H1 (cell line): ENCODE measurements around the gene DNMT1. TPM values are rescaled to one million over a fixed set of nuclear protein-coding genes. Genes with fewer than 3 reads are reported as not detected.

Experiments used
- CTCF ChIA-PET: fragments of 300-600 bp; sonication (Branson Sonifier 250); formaldehyde crosslinking; loops from one replicate; lab custom pipeline; 2021; ENCODE audit not compliant: partially characterized antibody; lab: Charles Lee
- POLR2A ChIA-PET: fragments of 300-600 bp; sonication (Branson Sonifier 250); formaldehyde crosslinking; loops from one replicate; lab custom pipeline; 2021; ENCODE audit warnings: inconsistent platforms; ENCODE audit not compliant: partially characterized antibody; lab: Charles Lee
- DNase-seq, 2 experiments: peaks; one replicate each; pipeline versions ENCODE4 v3.0.0 to v3.0.0-alpha.2; 2010 to 2022; ENCODE audit warnings: low spot score in 2 of 2, low read depth in 1 of 2, mixed read lengths in 1 of 2
- FAIRE-seq: peaks from 2 replicates; lab custom pipeline; 2011; peaks lifted over from hg19 to GRCh38; lab: Jason Lieb, UNC
- H2AFZ ChIP-seq: 2 replicates; pipeline ENCODE4 v1.8.1; 2012; ENCODE audit warnings: low read length, inconsistent platforms
- H2AK5ac ChIP-seq: 2 replicates; pipeline ENCODE4 v1.6.1; 2013; ENCODE audit warnings: low read depth, low read length
- H2BK120ac ChIP-seq: replicated peaks from 2 replicates; pipeline ENCODE3; 2013; ENCODE audit warnings: low read depth, low read length, inconsistent platforms
- H2BK12ac ChIP-seq: 2 replicates; pipeline ENCODE4 v1.6.1; 2013; ENCODE audit warnings: low read depth, low read length
- H2BK15ac ChIP-seq: 2 replicates; pipeline ENCODE4 v1.6.1; 2013; ENCODE audit warnings: low read length
- H2BK20ac ChIP-seq: 2 replicates; pipeline ENCODE4 v1.6.1; 2013; ENCODE audit warnings: low read length
- H2BK5ac ChIP-seq: 2 replicates; pipeline ENCODE4 v1.6.1; 2013; ENCODE audit warnings: low read depth, low read length
- H3K14ac ChIP-seq: 2 replicates; pipeline ENCODE4 v1.6.1; 2013; ENCODE audit warnings: inconsistent platforms; ENCODE audit not compliant: insufficient read length
- H3K18ac ChIP-seq: 2 replicates; pipeline ENCODE4 v1.6.1; 2013; ENCODE audit warnings: low read length; ENCODE audit errors: extremely low read depth
- H3K23ac ChIP-seq: 2 replicates; pipeline ENCODE4 v1.6.1; 2013; ENCODE audit warnings: inconsistent platforms; ENCODE audit not compliant: insufficient read length
- H3K23me2 ChIP-seq: 2 replicates; pipeline ENCODE4 v1.6.1; 2013; ENCODE audit warnings: low read depth, low read length
- H3K27ac ChIP-seq: 2 replicates; pipeline ENCODE4 v1.6.1; 2011; ENCODE audit warnings: low read depth, low read length, inconsistent platforms
- H3K27me3 ChIP-seq, 4 experiments: replicated peaks in 1 of 4; 1 replicate in 1 of 4; 2 replicates in 3 of 4; pipeline versions ENCODE4 v1.6.1 to v1.8.1; 2011 to 2013; ENCODE audit warnings: low read length in 3 of 4, mild to moderate bottlenecking in 3 of 4, inconsistent platforms in 2 of 4, mixed read lengths in 2 of 4, moderate library complexity in 1 of 4; ENCODE audit not compliant: control insufficient read depth in 3 of 4, insufficient read depth in 3 of 4; ENCODE audit errors: extremely low read depth in 1 of 4
- H3K36me3 ChIP-seq, 4 experiments: 2 replicates each; pipeline versions ENCODE4 v1.6.1 to v1.8.1; 2011 to 2013; ENCODE audit warnings: mild to moderate bottlenecking in 4 of 4, low read length in 3 of 4, moderate library complexity in 2 of 4, control low read depth in 1 of 4, inconsistent platforms in 1 of 4; ENCODE audit not compliant: insufficient read depth in 4 of 4, control insufficient read depth in 2 of 4
- H3K4ac ChIP-seq: replicated peaks from 2 replicates; pipeline ENCODE3; 2013; ENCODE audit warnings: low read length, low read depth, mixed read lengths, inconsistent platforms; ENCODE audit not compliant: insufficient read length
- H3K4me1 ChIP-seq, 4 experiments: replicated peaks in 1 of 4; 1 replicate in 1 of 4; 2 replicates in 3 of 4; pipeline versions ENCODE4 v1.6.1 to v1.8.1; 2011 to 2013; ENCODE audit warnings: low read length in 3 of 4, inconsistent platforms in 2 of 4, mixed read lengths in 1 of 4; ENCODE audit not compliant: insufficient read depth in 4 of 4, control insufficient read depth in 3 of 4
- H3K4me2 ChIP-seq, 2 experiments: 2 replicates each; pipeline versions ENCODE4 v1.6.1 to v1.8.1; 2011 to 2013; ENCODE audit warnings: low read depth in 2 of 2, low read length in 2 of 2, control low read depth in 1 of 2, inconsistent platforms in 1 of 2, mild to moderate bottlenecking in 1 of 2; ENCODE audit not compliant: insufficient read depth in 1 of 2
- H3K4me3 ChIP-seq, 4 experiments: fragments of 200-600, 300-600 bp in 1 of 4; sonication (generic), shearing (Covaris generic), sonication (Bioruptor Twin) in 1 of 4; 2 replicates each; pipeline versions ENCODE4 v1.5.1 to v1.8.1; 2011 to 2016; ENCODE audit warnings: low read length in 4 of 4, low read depth in 3 of 4, control low read depth in 2 of 4, inconsistent platforms in 2 of 4, mild to moderate bottlenecking in 2 of 4, mixed read lengths in 1 of 4, moderate library complexity in 1 of 4; ENCODE audit not compliant: insufficient read depth in 2 of 4; ENCODE audit errors: extremely low read depth in 1 of 4
- H3K56ac ChIP-seq: replicated peaks from 2 replicates; pipeline ENCODE3; 2013; ENCODE audit warnings: low read depth, mild to moderate bottlenecking, mixed read lengths, low read length, inconsistent platforms; ENCODE audit not compliant: insufficient read length
- H3K79me1 ChIP-seq: 2 replicates; pipeline ENCODE4 v1.6.1; 2013; ENCODE audit warnings: low read depth, low read length, control low read depth
- H3K79me2 ChIP-seq, 2 experiments: 2 replicates each; pipeline versions ENCODE4 v1.6.1 to v1.8.1; 2012 to 2013; ENCODE audit warnings: low read length in 2 of 2, mild to moderate bottlenecking in 2 of 2, inconsistent platforms in 1 of 2; ENCODE audit not compliant: insufficient read depth in 2 of 2, control insufficient read depth in 1 of 2
- H3K9ac ChIP-seq, 4 experiments: replicated peaks in 1 of 4; 1 replicate in 1 of 4; 2 replicates in 3 of 4; pipeline versions ENCODE4 v1.6.1 to v1.8.1; 2011 to 2013; ENCODE audit warnings: low read depth in 3 of 4, low read length in 3 of 4, control low read depth in 2 of 4, mild to moderate bottlenecking in 2 of 4, moderate library complexity in 2 of 4, inconsistent platforms in 1 of 4; ENCODE audit errors: extremely low read depth in 1 of 4
- H3K9me3 ChIP-seq, 2 experiments: 2 replicates each; pipeline versions ENCODE4 v1.6.1 to v1.8.1; 2012 to 2013; ENCODE audit warnings: mild to moderate bottlenecking in 2 of 2, moderate library complexity in 2 of 2, control low read depth in 1 of 2, inconsistent platforms in 1 of 2, low read depth in 1 of 2, low read length in 1 of 2, mixed read lengths in 1 of 2; ENCODE audit not compliant: insufficient read depth in 2 of 2
- H4K20me1 ChIP-seq, 2 experiments: replicated peaks in 1 of 2; 2 replicates each; pipeline versions ENCODE3 to v1.8.1; 2011 to 2013; ENCODE audit warnings: inconsistent platforms in 2 of 2, low read length in 2 of 2, mild to moderate bottlenecking in 1 of 2; ENCODE audit not compliant: insufficient read depth in 2 of 2, control insufficient read depth in 1 of 2
- H4K5ac ChIP-seq: 2 replicates; pipeline ENCODE4 v1.6.1; 2013; ENCODE audit warnings: low read length, low read depth, mixed read lengths, inconsistent platforms; ENCODE audit not compliant: insufficient read length
- H4K8ac ChIP-seq: 2 replicates; pipeline ENCODE4 v1.8.0; 2013; ENCODE audit warnings: mild to moderate bottlenecking, moderate library complexity, low read length, inconsistent platforms; ENCODE audit not compliant: insufficient read depth; ENCODE audit errors: extremely low read depth
- H4K91ac ChIP-seq: replicated peaks from 2 replicates; pipeline ENCODE3; 2013; ENCODE audit warnings: low read length, mixed read lengths, inconsistent platforms; ENCODE audit not compliant: insufficient read length
- BCL11A ChIP-seq, 2 experiments: IDR thresholded peaks; one replicate each; pipeline ENCODE4 v1.6.1; 2011; ENCODE audit warnings: low read depth in 2 of 2, low read length in 2 of 2, mild to moderate bottlenecking in 2 of 2
- CTBP2 ChIP-seq: IDR thresholded peaks from 2 replicates; pipeline ENCODE4 v1.7.0; 2011; ENCODE audit warnings: borderline replicate concordance, mild to moderate bottlenecking, moderate library complexity, mixed read lengths, low read length; ENCODE audit not compliant: insufficient read depth, insufficient read length
- PHF8 ChIP-seq: fragments of 200-600 bp; sonication (generic); conservative IDR thresholded peaks from 2 replicates; pipeline ENCODE4 v1.7.1; 2012; ENCODE audit warnings: low read depth, mild to moderate bottlenecking, inconsistent platforms, low read length, moderate library complexity
- POLR2A ChIP-seq, 2 experiments: IDR thresholded peaks; 1 replicate in 1 of 2; 2 replicates in 1 of 2; pipeline ENCODE4 v1.6.1; 2011; ENCODE audit warnings: low read depth in 2 of 2, low read length in 2 of 2, mild to moderate bottlenecking in 2 of 2; ENCODE audit errors: control extremely low read depth in 1 of 2
- SP1 ChIP-seq: IDR thresholded peaks from 2 replicates; pipeline ENCODE4 v1.6.1; 2011; ENCODE audit warnings: low read depth, low read length
- WGBS, 2 experiments: shearing (Covaris generic) in 1 of 2; methylation state at CpG; one replicate each; pipeline versions ENCODE4 v1.1.6 to v1.1.7; 2013 to 2015; ENCODE audit warnings: low lambda C conversion rate in 2 of 2, mixed read lengths in 2 of 2, inconsistent platforms in 1 of 2, low coverage in 1 of 2, missing lambda C conversion rate in 1 of 2; ENCODE audit not compliant: insufficient replicate concordance in 2 of 2, insufficient coverage in 1 of 2, insufficient read length in 1 of 2; ENCODE audit errors: extremely low coverage in 1 of 2, missing lambda C conversion rate in 1 of 2; 5-methylcytosine and 5-hydroxymethylcytosine counted together
- polyA plus RNA-seq, 7 experiments: library from polyadenylated mRNA; depleted of rRNA in 3 of 7; stranded (reverse) in 5 of 7; unstranded in 2 of 7; fragments of >200 nt in 5 of 7; fragments of 200-250 nt in 2 of 7; gene quantifications; 1 replicate in 5 of 7; 2 replicates in 1 of 7; 4 replicates in 1 of 7; pipeline versions ENCODE4 v1.2.1 to v1.2.3, GENCODE V29; 2011 to 2013; ENCODE audit warnings: missing spikeins in 2 of 7, mixed read lengths in 2 of 7
- total RNA-seq: library from RNA; stranded (reverse); fragmentation: NEBNext Ultra II Directional; extraction: Animal tissue kit (Norgen Biotek cat#: 25700); gene quantifications from 2 replicates; pipeline ENCODE4 v1.2.1, GENCODE V29; 2021

Gene DNMT1
- total and polyA plus RNA-seq, 2 of the 8 experiments (the other 6 are each of a cell fraction or from before 2014, with no cell fraction given): 101 to 210 TPM

DNA sequence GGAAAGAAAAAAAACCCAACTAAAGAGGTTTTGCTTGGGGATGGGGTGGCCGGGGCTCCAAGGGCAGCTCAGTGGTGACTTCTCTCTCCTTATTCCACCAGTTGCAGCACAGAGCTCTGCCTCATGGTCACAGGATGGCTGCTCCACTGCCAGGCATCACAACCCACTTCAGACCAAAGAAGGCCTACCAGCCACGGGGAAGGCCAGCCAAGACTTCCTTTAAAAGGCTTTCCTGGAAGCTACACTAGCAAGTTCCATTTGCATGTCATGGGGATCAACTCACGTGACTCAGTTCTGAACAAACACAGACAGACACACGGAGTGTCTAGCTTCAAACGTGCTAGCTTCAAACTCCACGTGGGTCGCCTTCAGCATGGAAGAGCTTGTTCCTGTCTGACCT is 61.8 kb downstream of the DNMT1 start:
- ChIA-PET POLR2A (interaction anchor here (0.9 to 29.1 kb wide), 5 partner anchors 9 to 54 kb away, joined by 4 to 412 read pairs (median 5); partner anchors contain the start of genes ANGPTL6, P2RY11 and PPAN), CTCF (interaction anchor here (0.6 to 1.5 kb wide), 7 partner anchors 11 to 238 kb away, joined by 3 to 10 read pairs (median 3); no protein-coding TSS in a partner anchor)
- Histone ChIP-seq H2AK5ac (no peak overlapping the region), H3K79me2 (no peaks in the 10 kb centered on the region), H2BK12ac (no peak overlapping the region), H3K18ac (no peak overlapping the region), H2BK15ac (no peak overlapping the region), H3K23me2 (no peaks in the 10 kb centered on the region), H4K5ac (no peak overlapping the region), H3K27me3 (no peaks in the 10 kb centered on the region), H3K4ac (no peak overlapping the region), H4K8ac (no peak overlapping the region), H2BK5ac (no peak overlapping the region), H3K36me3 (peaks cover 22 to 63% (median 40%) of the 10 kb centered on the region in 4 experiments), H3K27ac (no peak overlapping the region), H3K56ac (no peak overlapping the region), H3K79me1 (no peaks in the 10 kb centered on the region), H3K4me2 (no peak overlapping the region), H3K9ac (no peak overlapping the region), H2AFZ (no peak overlapping the region), H4K20me1 (peaks cover 2 to 13% of the 10 kb centered on the region in 2 experiments), H3K4me3 (no peak overlapping the region), H3K4me1 (no peaks in the 10 kb centered on the region), H3K23ac (no peak overlapping the region), H3K9me3 (no peaks in the 10 kb centered on the region), H2BK120ac (no peak overlapping the region), H2BK20ac (no peak overlapping the region), H3K14ac (no peak overlapping the region), H4K91ac (no peak overlapping the region)
- FAIRE-seq: no peak
- 86% methylated on average over 7 of the region's 7 CpGs; no CpG with 5 or more reads in 1 of the 2 experiments for WGBS, 2 experiments
- no peak for DNase-seq
- TF ChIP-seq PHF8 (no peak), POLR2A (IDR thresholded peaks at IDR 0.05; ENCODE audit: control extremely low read depth in 1 of 2, low read depth in 2 of 2, low read length in 2 of 2) (no peak), SP1 (no peak), BCL11A (IDR thresholded peaks at IDR 0.05; ENCODE audit: low read depth in 2 of 2, low read length in 2 of 2) (no peak), CTBP2 (no peak)
